Pons (tissue), 1 donor: ENCODE data around the gene MOAP1.
"Not testable (repeated sequence)": the region's sequence is repeated elsewhere in the genome, so short reads cannot be mapped to it uniquely, and the experiment has no call there.

ENCODE experiments used
- DNase-seq: peaks from one replicate; pipeline ENCODE4 v3.0.0-alpha.2; 2016; ENCODE audit warnings: low spot score

The MOAP1 gene

GRCh38 chr14:93184391-93185348 is at the start of gene MOAP1, which contains the start of gene LYSET:
Gene MOAP1, minus strand, starts transcription at chr14:93184897. Its CDS starts 655 bp downstream, at chr14:93184242.
Gene LYSET, plus strand, starts transcription at chr14:93185317. Its CDS starts 89 bp downstream, at chr14:93185406.
- DNase-seq = peak; percentile 69

GRCh38 chr14:93233078-93233477 is 48.4 kb upstream of the MOAP1 start:
- DNase-seq = not testable (repeated sequence)

GRCh38 chr14:93232159-93232558 is 47.5 kb upstream of the MOAP1 start:
- no peak for DNase-seq

- peak; percentile 29 for DNase-seq
Measured at GRCh38 chr14:93231129-93231979, 46.7 kb upstream of the MOAP1 start.

- DNase-seq = no peak
Measured at GRCh38 chr14:93230539-93230938, 45.8 kb upstream of the MOAP1 start.

- no peak for DNase-seq
Measured at GRCh38 chr14:93228550-93228949, 43.9 kb upstream of the MOAP1 start.

GRCh38 chr14:93223565-93223964 is 38.9 kb upstream of the MOAP1 start:
- DNase-seq = no peak

GRCh38 chr14:93220509-93220908 is 35.8 kb upstream of the MOAP1 start:
- no peak for DNase-seq

GRCh38 chr14:93219103-93219726 is 34.5 kb upstream of the MOAP1 start:
- peak; percentile 59 for DNase-seq

- no peak for DNase-seq
Measured at GRCh38 chr14:93214598-93214997, 29.9 kb upstream of the MOAP1 start.

GRCh38 chr14:93212432-93212831 is 27.7 kb upstream of the MOAP1 start:
- DNase-seq = no peak

- peak; percentile 50 for DNase-seq
Measured at GRCh38 chr14:93207468-93208308, 23.0 kb upstream of the MOAP1 start.

GRCh38 chr14:93206793-93207467 is 22.2 kb upstream of the MOAP1 start, which contains the start of the genes GON7 and UBR7:
Gene GON7, minus strand, starts transcription at chr14:93207065. Its CDS starts 28 bp downstream, at chr14:93207037.
Gene UBR7, plus strand, starts transcription at chr14:93207256. Its CDS starts 36 bp downstream, at chr14:93207292.
- peak; percentile 98 for DNase-seq

GRCh38 chr14:93201155-93201704 is 16.5 kb upstream of the MOAP1 start:
- DNase-seq = no peak

- DNase-seq = no peak
Measured at GRCh38 chr14:93200553-93200952, 15.9 kb upstream of the MOAP1 start.

GRCh38 chr14:93199031-93199430 is 14.3 kb upstream of the MOAP1 start:
- no peak for DNase-seq

- no peak for DNase-seq
Measured at GRCh38 chr14:93195316-93195999, 10.8 kb upstream of the MOAP1 start.

GRCh38 chr14:93186956-93187355 is 2.3 kb upstream of the MOAP1 start:
- no peak for DNase-seq

GRCh38 chr14:93186466-93186865 is 1.8 kb upstream of the MOAP1 start:
- DNase-seq = no peak
